Esophagus muscularis mucosa (tissue), 4 donors: ENCODE results near the gene KCNH1.

Experiments
- EP300 ChIP-seq: sonication (generic); formaldehyde crosslinking; IDR thresholded peaks from one replicate; pipeline ENCODE4 v1.6.1; 2017; ENCODE audit warnings: antibody characterized with exemption
- POLR2AphosphoS5 ChIP-seq, 2 donors: sonication (generic); formaldehyde crosslinking; IDR thresholded peaks; one replicate each; pipeline ENCODE4 v1.6.1; 2017; ENCODE audit warnings: antibody characterized with exemption in 2 of 2
- TF ChIP-seq, protein P1 (sequence below), 3 experiments: fragments of 200-600 bp in 2 of 3; fragments of 450-650 bp in 1 of 3; sonication (generic) in 2 of 3; IDR thresholded peaks; one replicate each; pipeline ENCODE4 v1.5.1; 2017 to 2019; ENCODE audit warnings: antibody characterized with exemption in 3 of 3, mild to moderate bottlenecking in 2 of 3, moderate library complexity in 1 of 3

- TF ChIP-seq EP300 = no peak
- no peak for TF ChIP-seq POLR2AphosphoS5 (IDR thresholded peaks at IDR 0.05)
- TF ChIP-seq, protein P1, sequence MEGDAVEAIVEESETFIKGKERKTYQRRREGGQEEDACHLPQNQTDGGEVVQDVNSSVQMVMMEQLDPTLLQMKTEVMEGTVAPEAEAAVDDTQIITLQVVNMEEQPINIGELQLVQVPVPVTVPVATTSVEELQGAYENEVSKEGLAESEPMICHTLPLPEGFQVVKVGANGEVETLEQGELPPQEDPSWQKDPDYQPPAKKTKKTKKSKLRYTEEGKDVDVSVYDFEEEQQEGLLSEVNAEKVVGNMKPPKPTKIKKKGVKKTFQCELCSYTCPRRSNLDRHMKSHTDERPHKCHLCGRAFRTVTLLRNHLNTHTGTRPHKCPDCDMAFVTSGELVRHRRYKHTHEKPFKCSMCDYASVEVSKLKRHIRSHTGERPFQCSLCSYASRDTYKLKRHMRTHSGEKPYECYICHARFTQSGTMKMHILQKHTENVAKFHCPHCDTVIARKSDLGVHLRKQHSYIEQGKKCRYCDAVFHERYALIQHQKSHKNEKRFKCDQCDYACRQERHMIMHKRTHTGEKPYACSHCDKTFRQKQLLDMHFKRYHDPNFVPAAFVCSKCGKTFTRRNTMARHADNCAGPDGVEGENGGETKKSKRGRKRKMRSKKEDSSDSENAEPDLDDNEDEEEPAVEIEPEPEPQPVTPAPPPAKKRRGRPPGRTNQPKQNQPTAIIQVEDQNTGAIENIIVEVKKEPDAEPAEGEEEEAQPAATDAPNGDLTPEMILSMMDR (IDR thresholded peaks at IDR 0.05) = no peak
Measured at GRCh38 chr1:210770396-210770984, 363.5 kb downstream of the KCNH1 start.
